Measurements from ENCODE around the gene XPC.
"Not testable (repeated sequence)": the region's sequence is repeated elsewhere in the genome, so short reads cannot be mapped to it uniquely, and the experiment has no call there.

XPC gene

DNA sequence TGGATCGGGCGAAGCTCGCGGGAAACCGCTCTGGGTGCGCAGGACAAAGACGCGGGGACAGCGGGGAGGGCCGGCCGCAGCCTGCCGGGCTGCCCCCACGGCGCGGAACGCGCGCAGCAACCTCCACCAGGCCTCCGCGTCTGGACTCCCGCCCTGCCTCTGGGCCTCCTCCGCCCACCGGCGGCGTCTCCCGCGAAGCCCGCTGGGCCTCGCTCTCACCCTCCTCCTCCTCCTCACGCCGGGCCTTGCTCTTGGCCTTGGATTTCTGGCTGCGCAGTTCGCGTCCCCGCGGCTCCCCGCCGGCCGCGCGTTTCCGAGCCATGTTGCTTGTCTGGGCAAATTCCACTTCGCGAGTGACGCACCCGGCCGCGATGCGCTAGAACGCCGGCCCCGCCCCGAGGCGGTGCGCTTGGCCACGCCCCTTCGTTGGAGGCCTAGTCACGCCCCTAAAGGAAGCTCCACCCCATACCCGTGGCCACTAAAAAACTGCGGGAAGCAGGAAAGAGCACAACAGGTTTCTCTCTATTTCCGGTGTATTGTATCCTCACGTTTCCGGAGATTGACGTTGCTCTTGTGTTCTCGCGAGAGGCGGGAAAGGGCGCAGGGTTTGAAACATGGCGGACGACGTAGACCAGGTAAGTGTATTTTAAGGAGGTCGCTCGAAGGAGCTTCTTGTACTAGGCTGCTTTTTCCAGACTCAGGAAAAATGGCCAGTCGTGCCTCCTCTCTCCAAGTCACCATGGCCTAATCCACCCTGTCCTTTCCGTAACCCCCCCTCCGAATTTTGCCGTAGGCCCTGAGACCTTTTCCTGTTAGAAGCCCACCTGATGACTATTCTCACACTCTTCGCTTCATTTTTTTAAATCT is at the start of gene XPC, which contains the start of gene LSM3:
TSS of gene XPC (minus strand) at position 355 of the 867 bp plus-strand sequence. CDS start at position 322, 33 bp downstream.
TSS of gene LSM3 (plus strand) at position 571 of the 867 bp plus-strand sequence. CDS start at position 615, 44 bp downstream.
- H3K4me3 ChIP-seq (ENCODE audit: low read depth, low read length) = peak within 1 kb of the TSS; percentile 72
- TF ChIP-seq, protein P1, sequence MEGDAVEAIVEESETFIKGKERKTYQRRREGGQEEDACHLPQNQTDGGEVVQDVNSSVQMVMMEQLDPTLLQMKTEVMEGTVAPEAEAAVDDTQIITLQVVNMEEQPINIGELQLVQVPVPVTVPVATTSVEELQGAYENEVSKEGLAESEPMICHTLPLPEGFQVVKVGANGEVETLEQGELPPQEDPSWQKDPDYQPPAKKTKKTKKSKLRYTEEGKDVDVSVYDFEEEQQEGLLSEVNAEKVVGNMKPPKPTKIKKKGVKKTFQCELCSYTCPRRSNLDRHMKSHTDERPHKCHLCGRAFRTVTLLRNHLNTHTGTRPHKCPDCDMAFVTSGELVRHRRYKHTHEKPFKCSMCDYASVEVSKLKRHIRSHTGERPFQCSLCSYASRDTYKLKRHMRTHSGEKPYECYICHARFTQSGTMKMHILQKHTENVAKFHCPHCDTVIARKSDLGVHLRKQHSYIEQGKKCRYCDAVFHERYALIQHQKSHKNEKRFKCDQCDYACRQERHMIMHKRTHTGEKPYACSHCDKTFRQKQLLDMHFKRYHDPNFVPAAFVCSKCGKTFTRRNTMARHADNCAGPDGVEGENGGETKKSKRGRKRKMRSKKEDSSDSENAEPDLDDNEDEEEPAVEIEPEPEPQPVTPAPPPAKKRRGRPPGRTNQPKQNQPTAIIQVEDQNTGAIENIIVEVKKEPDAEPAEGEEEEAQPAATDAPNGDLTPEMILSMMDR (IDR thresholded peaks at IDR 0.05; ENCODE audit: low read depth, low read length) = no peak

DNA sequence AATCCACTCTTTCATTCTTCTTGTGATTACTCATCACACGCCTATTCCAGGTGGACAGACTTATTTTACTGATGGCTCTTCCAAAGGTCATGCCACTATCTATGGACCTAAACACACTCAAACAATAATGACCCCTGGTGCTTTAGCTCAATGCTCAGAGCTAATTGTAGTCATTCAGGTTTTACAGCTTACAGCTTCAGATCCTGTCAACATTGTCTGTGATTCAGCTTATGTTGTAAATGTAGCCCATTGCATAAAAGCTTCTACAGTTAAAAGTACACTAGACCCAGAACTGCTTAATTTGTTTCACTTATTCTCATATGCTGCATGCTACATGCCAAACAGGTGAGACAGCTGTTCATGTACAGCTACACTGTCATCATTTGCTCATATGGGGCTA is 49.5 kb upstream of the XPC start:
- TF ChIP-seq, protein P1 (IDR thresholded peaks at IDR 0.05; ENCODE audit: low read depth, low read length) = no peak

DNA sequence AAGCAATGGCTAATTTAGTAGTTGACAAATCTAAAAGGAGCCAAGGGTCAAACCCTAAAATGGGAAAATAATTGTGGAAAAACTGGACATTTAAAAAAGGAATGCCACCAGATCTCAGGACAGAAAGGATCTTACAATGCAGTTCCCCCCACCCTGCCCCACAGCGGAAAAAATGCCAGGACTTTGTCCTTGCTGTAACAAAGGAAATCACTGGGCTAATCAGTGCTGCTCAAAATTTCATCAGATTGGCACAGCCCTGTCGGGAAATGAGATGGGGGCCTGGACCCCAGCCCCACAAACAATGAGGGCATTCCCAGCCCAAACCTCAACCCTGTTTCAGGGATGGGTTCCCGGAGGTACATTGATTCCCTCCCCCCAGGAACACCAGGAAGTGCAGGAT is 48.0 kb upstream of the XPC start:
- not testable (repeated sequence) for H3K4me3 ChIP-seq (ENCODE audit: low read depth, low read length)

More for the DNA sequence above, 49.5 kb upstream of the XPC start:
- no peak overlapping the region for H3K4me3 ChIP-seq (ENCODE audit: low read depth, low read length)

DNA sequence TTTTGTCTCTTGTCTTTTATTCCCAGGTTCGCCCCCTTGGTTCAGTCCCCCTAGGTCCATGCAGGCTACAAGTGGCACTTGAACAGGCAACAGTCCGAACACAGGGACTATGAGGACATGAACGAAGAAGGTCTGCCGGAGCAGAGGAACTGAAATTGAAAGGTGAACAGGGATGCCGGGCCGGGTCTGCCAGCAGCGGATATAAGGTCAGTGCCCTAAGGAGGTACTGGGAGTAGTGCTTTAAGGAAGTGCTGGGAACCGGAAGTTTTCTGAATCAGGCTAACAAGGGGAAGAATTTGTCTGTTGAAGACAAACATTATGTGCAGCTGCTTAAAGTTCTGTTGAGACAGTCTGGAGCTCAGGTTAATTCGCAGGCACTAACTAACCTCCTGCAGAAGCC is 47.0 kb upstream of the XPC start:
- TF ChIP-seq, protein P1 (IDR thresholded peaks at IDR 0.05; ENCODE audit: low read depth, low read length) = no peak
- H3K4me3 ChIP-seq (ENCODE audit: low read depth, low read length) = no peak overlapping the region

DNA sequence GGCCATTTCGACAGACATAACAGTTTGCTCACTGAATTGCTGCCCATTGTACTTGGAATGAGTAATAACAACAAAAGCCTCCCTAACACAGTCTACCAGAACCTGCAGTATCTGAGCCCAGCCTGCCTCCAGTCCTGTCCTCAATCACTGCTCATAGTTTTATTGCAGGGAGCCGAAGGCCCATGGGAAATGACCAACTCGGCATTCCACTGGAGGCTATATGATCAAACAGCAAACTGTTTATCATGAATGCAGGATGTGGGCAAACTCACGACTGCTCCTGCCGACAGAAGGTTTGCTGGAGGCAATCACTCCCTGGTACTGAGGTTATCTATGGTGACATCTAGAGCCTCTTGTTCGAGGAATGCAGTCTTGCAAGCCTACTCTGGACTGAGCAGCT is 46.5 kb upstream of the XPC start:
- TF ChIP-seq, protein P1 (IDR thresholded peaks at IDR 0.05; ENCODE audit: low read depth, low read length) = no peak
- H3K4me3 ChIP-seq (ENCODE audit: low read depth, low read length) = no peak overlapping the region

DNA sequence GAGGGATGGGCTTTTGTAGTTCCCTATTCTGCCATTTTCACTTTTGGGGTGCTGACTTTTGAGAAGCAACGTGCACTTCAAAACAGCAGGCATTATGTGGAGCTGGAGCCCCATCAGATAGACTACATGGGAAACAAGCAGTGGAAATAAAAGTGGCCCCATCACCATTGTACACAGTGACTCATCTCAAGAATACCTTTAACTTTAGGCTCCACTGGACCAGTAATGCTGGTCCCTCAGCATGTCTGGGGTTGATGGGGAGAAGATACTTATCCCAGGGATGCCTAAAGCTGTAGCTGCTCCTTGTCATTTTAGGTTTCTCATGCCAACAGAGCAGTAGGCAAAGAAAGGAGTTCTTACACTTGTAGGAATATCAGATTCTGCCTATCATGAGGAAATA is 45.2 kb upstream of the XPC start:
- TF ChIP-seq, protein P1 (IDR thresholded peaks at IDR 0.05; ENCODE audit: low read depth, low read length) = no peak
- no peak overlapping the region for H3K4me3 ChIP-seq (ENCODE audit: low read depth, low read length)

DNA sequence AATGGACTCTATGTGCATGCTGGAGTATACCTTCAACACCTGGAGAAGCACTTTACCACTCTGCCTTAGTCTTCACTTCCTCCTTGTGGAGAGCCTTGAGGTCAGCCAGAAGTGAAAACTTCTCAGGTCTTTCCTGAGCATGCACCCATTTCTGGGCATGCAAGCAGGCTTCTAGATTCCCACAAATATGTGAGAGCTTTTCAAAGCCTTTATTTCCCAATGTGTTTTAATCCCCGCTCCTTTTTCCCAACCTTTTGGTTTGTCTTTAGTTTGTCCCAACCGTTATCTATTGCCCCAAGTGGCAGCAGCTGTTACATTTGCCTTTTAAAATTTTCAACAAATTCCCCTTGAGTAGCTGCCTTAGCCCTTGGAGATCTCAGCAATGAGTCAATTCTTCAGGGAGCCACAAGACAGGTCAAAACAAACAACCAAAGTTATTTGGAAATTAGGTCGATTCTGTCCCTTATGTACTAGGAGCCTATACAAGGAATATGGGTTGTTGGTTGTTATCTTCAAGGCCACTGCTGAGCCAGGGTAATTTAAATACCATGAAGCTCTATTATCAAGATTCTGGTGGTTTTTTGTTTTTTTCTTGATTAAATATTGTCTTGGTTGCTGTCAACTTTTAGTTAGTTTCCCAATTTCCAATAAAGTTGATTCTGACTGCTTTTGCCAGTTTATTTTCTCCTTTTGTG is 44.6 kb upstream of the XPC start:
- TF ChIP-seq, protein P1 (IDR thresholded peaks at IDR 0.05; ENCODE audit: low read depth, low read length) = no peak
- H3K4me3 ChIP-seq (ENCODE audit: low read depth, low read length) = no peak overlapping the region
